ENCODE measurements around the gene GUCY1A1. TPM values are rescaled to one million over a fixed set of nuclear protein-coding genes. Genes with fewer than 3 reads are reported as not detected.

GUCY1A1 gene
- total and polyA plus RNA-seq, 2 of the 4 experiments (the other 2 are of a cell fraction) = 0.19 to 0.54 TPM

DNA sequence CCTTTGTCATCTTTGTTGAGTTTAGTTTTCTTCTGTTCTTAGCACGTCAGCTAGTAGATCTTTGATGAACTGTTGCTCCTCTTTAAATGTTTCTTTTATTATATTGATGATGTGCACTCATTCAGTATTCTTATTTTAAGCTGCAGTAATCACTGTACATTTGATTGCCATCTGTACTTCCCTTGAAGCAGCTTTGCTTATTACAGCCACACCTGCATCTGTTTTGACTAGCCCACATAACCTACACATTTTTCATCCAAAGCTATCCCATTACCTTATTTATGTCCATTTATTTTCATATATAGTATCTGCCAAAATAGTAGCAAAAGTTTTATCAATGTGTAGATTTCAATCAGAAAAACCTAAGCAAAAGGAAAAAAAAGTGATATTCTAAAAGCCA is 68.3 kb downstream of the GUCY1A1 start:
- ATAC-seq (ENCODE audit: low read depth) (no peak), DNase-seq (no peak)
- H2AFZ ChIP-seq (replicated peaks; ENCODE audit: low read length, poor library complexity) = no peak overlapping the region
- no peak overlapping the region for H3K18ac ChIP-seq (ENCODE audit: low read depth, low read length)
- no peak overlapping the region for H3K23ac ChIP-seq (ENCODE audit: low read depth, low read length)
- H3K14ac ChIP-seq (replicated peaks; ENCODE audit: low read depth, low read length) = no peak overlapping the region
- peaks cover 8% of the 10 kb centered on the region for H3K4me1 ChIP-seq (ENCODE audit: control insufficient read depth, insufficient read depth, low read length)
- no peak overlapping the region for H4K5ac ChIP-seq (ENCODE audit: low read depth, low read length)
- H3K27me3 ChIP-seq (ENCODE audit: control insufficient read depth, insufficient read depth, low read length) = no peaks in the 10 kb centered on the region
- intact Hi-C loops (cut with micrococcal nuclease) = loop anchor here (5.0 kb wide), 1 partner anchor 38 kb away; no protein-coding TSS in a partner anchor
- no peak overlapping the region for H2BK15ac ChIP-seq (ENCODE audit: low read depth, low read length)
- H2BK20ac ChIP-seq (ENCODE audit: low read depth, low read length) = no peak overlapping the region
- H3K9me1 ChIP-seq (ENCODE audit: insufficient read depth, low read length) = no peaks in the 10 kb centered on the region; the same call in 1 of the 2 replicates
- no peaks in the 10 kb centered on the region for H3K36me3 ChIP-seq (ENCODE audit: control insufficient read depth, insufficient read depth, low read length)
- H2BK5ac ChIP-seq (ENCODE audit: low read depth, low read length, poor library complexity, severe bottlenecking) = no peak overlapping the region
- POLR2A ChIA-PET (ENCODE audit: unreplicated experiment) = no interaction called here
- in situ Hi-C loops (cut with MboI; ENCODE audit: low sequenced_read_pairs) = no loop called here
- no peak overlapping the region for H3K4me2 ChIP-seq (ENCODE audit: low read depth, low read length)
- no peak overlapping the region for H3K9ac ChIP-seq (ENCODE audit: low read depth, low read length)
- H4K91ac ChIP-seq (ENCODE audit: insufficient read depth, low read depth, low read length) = no peak overlapping the region
- H3K4me3 ChIP-seq (ENCODE audit: insufficient read depth, low read depth, low read length) = no peak overlapping the region
- no peak overlapping the region for H3K4ac ChIP-seq (ENCODE audit: low read depth, low read length)
- no peaks in the 10 kb centered on the region for H3K79me1 ChIP-seq (ENCODE audit: low read depth in 1 of 2, low read length in 2 of 2)
- H4K8ac ChIP-seq (ENCODE audit: low read depth in 2 of 2, low read length in 2 of 2) = no peak overlapping the region
- no peaks in the 10 kb centered on the region for H3K9me3 ChIP-seq (ENCODE audit: control insufficient read depth, insufficient read depth, low read length)
- H3K27ac ChIP-seq (ENCODE audit: insufficient read depth, low read length) = no peak overlapping the region
- TF ChIP-seq POLR2A (IDR thresholded peaks at IDR 0.05; ENCODE audit: low read depth, low read length) (no peak), MXI1 (IDR thresholded peaks at IDR 0.05; ENCODE audit: borderline replicate concordance, low read depth, low read length) (no peak), RAD21 (IDR thresholded peaks at IDR 0.05; ENCODE audit: low read length) (no peak), MAZ (IDR thresholded peaks at IDR 0.05; ENCODE audit: borderline replicate concordance, low read depth, low read length) (no peak)
- TF ChIP-seq, protein P1, sequence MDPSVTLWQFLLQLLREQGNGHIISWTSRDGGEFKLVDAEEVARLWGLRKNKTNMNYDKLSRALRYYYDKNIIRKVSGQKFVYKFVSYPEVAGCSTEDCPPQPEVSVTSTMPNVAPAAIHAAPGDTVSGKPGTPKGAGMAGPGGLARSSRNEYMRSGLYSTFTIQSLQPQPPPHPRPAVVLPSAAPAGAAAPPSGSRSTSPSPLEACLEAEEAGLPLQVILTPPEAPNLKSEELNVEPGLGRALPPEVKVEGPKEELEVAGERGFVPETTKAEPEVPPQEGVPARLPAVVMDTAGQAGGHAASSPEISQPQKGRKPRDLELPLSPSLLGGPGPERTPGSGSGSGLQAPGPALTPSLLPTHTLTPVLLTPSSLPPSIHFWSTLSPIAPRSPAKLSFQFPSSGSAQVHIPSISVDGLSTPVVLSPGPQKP (IDR thresholded peaks at IDR 0.05; ENCODE audit: borderline replicate concordance, low read depth, low read length) = no peak
- no peaks in the 10 kb centered on the region; the same call in 1 of the 2 replicates for H4K20me1 ChIP-seq (ENCODE audit: insufficient read depth, low read length)
- H2BK120ac ChIP-seq (ENCODE audit: low read depth, low read length) = no peak overlapping the region
- dilution Hi-C loops (cut with HindIII; ENCODE audit: low sequenced_read_pairs, unreplicated experiment) = no loop called here
- no CpG with 5 or more reads among the region's 1 CpG for WGBS, 2 experiments (ENCODE audit: extremely low coverage in 2 of 2, insufficient read length in 1 of 2)
- CTCF ChIA-PET = interaction anchor here (1.1 to 1.3 kb wide), 2 partner anchors 12 to 24 kb away, joined by 3 read pairs; partner anchors contain the start of gene GUCY1B1
- no TSS peak for BruUV-seq (replicated peaks)
- H2AK9ac ChIP-seq (replicated peaks; ENCODE audit: low read depth, low read length, poor library complexity) = no peak overlapping the region
- H2AK5ac ChIP-seq (ENCODE audit: low read depth, low read length) = no peak overlapping the region
- no peak overlapping the region for H3K56ac ChIP-seq (ENCODE audit: extremely low read depth, insufficient read depth, low read length)
